K562 (cell line): ENCODE data around the gene TMEM243. TPM values are rescaled to one million over a fixed set of nuclear protein-coding genes. Genes with fewer than 3 reads are reported as not detected.

ENCODE experiments used
- CXXC5 ChIP-seq: fragments of 250-450 bp; sonication (Bioruptor Pico); IDR thresholded peaks from 2 replicates; pipeline ENCODE4 v1.8.0; 2022; ENCODE audit warnings: inconsistent platforms, mild to moderate bottlenecking, moderate library complexity
- GATAD2B ChIP-seq: fragments of 450-650 bp; IDR thresholded peaks from 2 replicates; pipeline ENCODE4 v1.6.1; 2017; ENCODE audit warnings: mild to moderate bottlenecking, borderline replicate concordance
- ILK ChIP-seq: fragments of 450-650 bp; IDR thresholded peaks from 2 replicates; pipeline ENCODE4 v1.6.1; 2016; ENCODE audit warnings: missing genetic modification characterization, low read depth, mild to moderate bottlenecking, missing compliant biosample characterization, moderate library complexity, borderline replicate concordance
- NCOA4 ChIP-seq: fragments of 450-650 bp; IDR thresholded peaks from 2 replicates; pipeline ENCODE4 v1.6.1; 2018; ENCODE audit warnings: mild to moderate bottlenecking; ENCODE audit not compliant: partially characterized antibody
- NCOR1 ChIP-seq: fragments of 450-650 bp; IDR thresholded peaks from 2 replicates; pipeline ENCODE4 v1.6.1; 2016; ENCODE audit warnings: mild to moderate bottlenecking, moderate library complexity
- TAF7 ChIP-seq: fragments of 450-650 bp; IDR thresholded peaks from 2 replicates; pipeline ENCODE4 v1.6.1; 2016; ENCODE audit warnings: missing genetic modification characterization, missing compliant biosample characterization
- TEAD2 ChIP-seq: fragments of 450-650 bp; IDR thresholded peaks from 2 replicates; pipeline ENCODE4 v1.6.1; 2016; ENCODE audit warnings: missing genetic modification characterization, control low read depth, missing compliant biosample characterization
- U2AF2 ChIP-seq: fragments of 200-400 bp; formaldehyde crosslinking; optimal IDR thresholded peaks from 2 replicates; pipeline ENCODE3; 2017; ENCODE audit warnings: low read depth, mild to moderate bottlenecking, low read length
- ZBTB33 ChIP-seq: sonication (generic); formaldehyde crosslinking; IDR thresholded peaks from 2 replicates; pipeline ENCODE4 v1.8.1; 2023; ENCODE audit warnings: mild to moderate bottlenecking, missing genetic modification reagents
- polyA plus RNA-seq, 8 experiments: library from polyadenylated mRNA; depleted of rRNA in 4 of 8; stranded (reverse) in 5 of 8; unstranded in 3 of 8; fragments of >200 nt; fragmentation: Nextera tagmentation in 2 of 8; fragmentation: Illumina TruSeq in 1 of 8; extraction: Ambion mirVana in 2 of 8; extraction: Trizol in 1 of 8; gene quantifications; 2 replicates each; pipeline versions ENCODE4 v1.2.1 to v1.2.3, GENCODE V29; 2011 to 2014; ENCODE audit warnings: inconsistent platforms in 1 of 8, missing spikeins in 1 of 8
- total RNA-seq, 7 experiments: library from RNA; depleted of rRNA in 6 of 7; stranded (reverse); fragments of >200 nt in 6 of 7; fragmentation: Illumina TruSeq in 2 of 7; extraction: Trizol in 2 of 7; gene quantifications; 2 replicates each; pipeline versions ENCODE4 v1.2.1 to v1.2.3, GENCODE V29; 2011 to 2021; ENCODE audit warnings: low replicate concordance in 1 of 7
- TF ChIP-seq, protein P1 (sequence below): fragments of 250-450 bp; sonication (Bioruptor Pico); IDR thresholded peaks from 2 replicates; pipeline ENCODE4 v1.6.1; 2021; ENCODE audit warnings: mild to moderate bottlenecking
- TF ChIP-seq, protein P2 (sequence below): fragments of 250-450 bp; sonication (Bioruptor Pico); IDR thresholded peaks from 2 replicates; pipeline ENCODE4 v1.5.0; 2022; ENCODE audit warnings: mild to moderate bottlenecking
- TF ChIP-seq, protein P3 (sequence below): fragments of 450-650 bp; IDR thresholded peaks from 2 replicates; pipeline ENCODE4 v1.6.1; 2016; ENCODE audit warnings: missing biosample characterization, missing genetic modification characterization
- TF ChIP-seq, protein P4 (sequence below): fragments of 450-650 bp; formaldehyde crosslinking; IDR thresholded peaks from 2 replicates; pipeline ENCODE4 v1.4.0; 2020; ENCODE audit warnings: mild to moderate bottlenecking, moderate library complexity
- TF ChIP-seq, protein P5 (sequence below): sonication (generic); formaldehyde crosslinking; IDR thresholded peaks from 2 replicates; pipeline ENCODE4 v1.8.1; 2022; ENCODE audit warnings: missing genetic modification reagents
- TF ChIP-seq, protein P6 (sequence below): fragments of 250-450 bp; sonication (Bioruptor Pico); IDR thresholded peaks from 2 replicates; pipeline ENCODE4 v1.8.0; 2021; ENCODE audit warnings: mild to moderate bottlenecking, moderate library complexity

TMEM243 gene
- total and polyA plus RNA-seq, 9 of the 15 experiments (the other 6 are each of a cell fraction or from before 2014, with no cell fraction given) = 3.9 to 8.6 (median 6.1) TPM

DNA sequence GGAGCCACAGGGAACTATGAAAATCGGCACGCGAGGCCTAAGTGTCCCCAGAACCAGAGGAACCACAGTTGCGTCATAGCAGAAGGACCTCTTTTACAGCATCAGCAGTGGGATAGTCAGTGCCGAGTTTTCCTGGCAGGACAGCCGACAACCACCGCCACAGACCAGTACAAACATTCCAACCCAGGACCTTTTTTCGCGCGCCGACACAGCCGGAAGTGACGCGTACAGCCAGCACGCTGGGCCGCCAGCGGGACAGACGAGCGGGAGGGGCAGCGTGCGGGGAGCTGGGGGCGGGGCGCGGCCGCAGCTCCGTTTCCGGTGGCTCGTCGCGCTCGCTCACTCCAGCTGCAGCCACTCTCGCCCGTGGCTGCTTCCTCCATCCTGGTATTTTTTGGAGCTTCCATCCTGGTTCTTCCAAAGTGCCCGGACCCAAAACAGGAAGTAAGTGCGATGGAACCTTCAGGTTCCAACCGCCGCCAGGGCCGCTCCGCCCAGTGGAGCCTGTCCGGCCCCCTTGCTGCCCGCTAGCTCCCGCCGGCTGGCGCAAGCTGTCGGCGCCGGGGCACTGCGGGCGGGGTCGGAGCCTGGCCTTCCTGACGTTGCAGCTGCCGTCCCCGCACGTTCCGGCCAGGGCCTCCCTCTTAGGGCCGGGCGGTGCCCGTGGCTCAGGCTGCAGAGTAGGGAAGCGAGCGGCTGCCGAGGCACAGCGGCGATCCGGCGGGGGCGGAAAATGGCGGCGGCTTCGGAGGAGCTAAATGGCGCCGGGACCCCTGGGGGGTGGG is 67.2 kb downstream of the TMEM243 start, which contains the start of gene DMTF1 (continued):
- TF ChIP-seq, protein P1, sequence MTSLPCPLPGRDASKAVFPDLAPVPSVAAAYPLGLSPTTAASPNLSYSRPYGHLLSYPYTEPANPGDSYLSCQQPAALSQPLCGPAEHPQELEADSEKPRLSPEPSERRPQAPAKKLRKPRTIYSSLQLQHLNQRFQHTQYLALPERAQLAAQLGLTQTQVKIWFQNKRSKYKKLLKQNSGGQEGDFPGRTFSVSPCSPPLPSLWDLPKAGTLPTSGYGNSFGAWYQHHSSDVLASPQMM (CRISPR knock-in tag) = no peak
- no peak; the same call in 1 of the 2 replicates for TF ChIP-seq NCOR1
- TF ChIP-seq, protein P2, sequence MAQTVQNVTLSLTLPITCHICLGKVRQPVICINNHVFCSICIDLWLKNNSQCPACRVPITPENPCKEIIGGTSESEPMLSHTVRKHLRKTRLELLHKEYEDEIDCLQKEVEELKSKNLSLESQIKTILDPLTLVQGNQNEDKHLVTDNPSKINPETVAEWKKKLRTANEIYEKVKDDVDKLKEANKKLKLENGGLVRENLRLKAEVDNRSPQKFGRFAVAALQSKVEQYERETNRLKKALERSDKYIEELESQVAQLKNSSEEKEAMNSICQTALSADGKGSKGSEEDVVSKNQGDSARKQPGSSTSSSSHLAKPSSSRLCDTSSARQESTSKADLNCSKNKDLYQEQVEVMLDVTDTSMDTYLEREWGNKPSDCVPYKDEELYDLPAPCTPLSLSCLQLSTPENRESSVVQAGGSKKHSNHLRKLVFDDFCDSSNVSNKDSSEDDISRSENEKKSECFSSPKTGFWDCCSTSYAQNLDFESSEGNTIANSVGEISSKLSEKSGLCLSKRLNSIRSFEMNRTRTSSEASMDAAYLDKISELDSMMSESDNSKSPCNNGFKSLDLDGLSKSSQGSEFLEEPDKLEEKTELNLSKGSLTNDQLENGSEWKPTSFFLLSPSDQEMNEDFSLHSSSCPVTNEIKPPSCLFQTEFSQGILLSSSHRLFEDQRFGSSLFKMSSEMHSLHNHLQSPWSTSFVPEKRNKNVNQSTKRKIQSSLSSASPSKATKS (CRISPR knock-in tag) = no peak
- TF ChIP-seq TAF7 (tag) = peak; percentile 65
- 0 out of 2 replicates have a peak, but pooled peaks have one; percentile 38 for TF ChIP-seq TEAD2 (tag)
- no peak for TF ChIP-seq U2AF2
- TF ChIP-seq, protein P3, sequence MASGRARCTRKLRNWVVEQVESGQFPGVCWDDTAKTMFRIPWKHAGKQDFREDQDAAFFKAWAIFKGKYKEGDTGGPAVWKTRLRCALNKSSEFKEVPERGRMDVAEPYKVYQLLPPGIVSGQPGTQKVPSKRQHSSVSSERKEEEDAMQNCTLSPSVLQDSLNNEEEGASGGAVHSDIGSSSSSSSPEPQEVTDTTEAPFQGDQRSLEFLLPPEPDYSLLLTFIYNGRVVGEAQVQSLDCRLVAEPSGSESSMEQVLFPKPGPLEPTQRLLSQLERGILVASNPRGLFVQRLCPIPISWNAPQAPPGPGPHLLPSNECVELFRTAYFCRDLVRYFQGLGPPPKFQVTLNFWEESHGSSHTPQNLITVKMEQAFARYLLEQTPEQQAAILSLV (tag) = peak; percentile 70
- peak; percentile 62; the same call in 1 of the 2 replicates for TF ChIP-seq GATAD2B
- TF ChIP-seq, protein P4, sequence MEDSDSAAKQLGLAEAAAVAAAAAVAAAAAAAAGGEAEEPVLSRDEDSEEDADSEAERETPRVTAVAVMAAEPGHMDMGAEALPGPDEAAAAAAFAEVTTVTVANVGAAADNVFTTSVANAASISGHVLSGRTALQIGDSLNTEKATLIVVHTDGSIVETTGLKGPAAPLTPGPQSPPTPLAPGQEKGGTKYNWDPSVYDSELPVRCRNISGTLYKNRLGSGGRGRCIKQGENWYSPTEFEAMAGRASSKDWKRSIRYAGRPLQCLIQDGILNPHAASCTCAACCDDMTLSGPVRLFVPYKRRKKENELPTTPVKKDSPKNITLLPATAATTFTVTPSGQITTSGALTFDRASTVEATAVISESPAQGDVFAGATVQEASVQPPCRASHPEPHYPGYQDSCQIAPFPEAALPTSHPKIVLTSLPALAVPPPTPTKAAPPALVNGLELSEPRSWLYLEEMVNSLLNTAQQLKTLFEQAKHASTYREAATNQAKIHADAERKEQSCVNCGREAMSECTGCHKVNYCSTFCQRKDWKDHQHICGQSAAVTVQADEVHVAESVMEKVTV (CRISPR knock-in tag) = no peak
- TF ChIP-seq, protein P5, sequence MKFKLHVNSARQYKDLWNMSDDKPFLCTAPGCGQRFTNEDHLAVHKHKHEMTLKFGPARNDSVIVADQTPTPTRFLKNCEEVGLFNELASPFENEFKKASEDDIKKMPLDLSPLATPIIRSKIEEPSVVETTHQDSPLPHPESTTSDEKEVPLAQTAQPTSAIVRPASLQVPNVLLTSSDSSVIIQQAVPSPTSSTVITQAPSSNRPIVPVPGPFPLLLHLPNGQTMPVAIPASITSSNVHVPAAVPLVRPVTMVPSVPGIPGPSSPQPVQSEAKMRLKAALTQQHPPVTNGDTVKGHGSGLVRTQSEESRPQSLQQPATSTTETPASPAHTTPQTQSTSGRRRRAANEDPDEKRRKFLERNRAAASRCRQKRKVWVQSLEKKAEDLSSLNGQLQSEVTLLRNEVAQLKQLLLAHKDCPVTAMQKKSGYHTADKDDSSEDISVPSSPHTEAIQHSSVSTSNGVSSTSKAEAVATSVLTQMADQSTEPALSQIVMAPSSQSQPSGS = no peak
- TF ChIP-seq NCOA4 = no peak
- TF ChIP-seq CXXC5 (CRISPR knock-in tag) = peak; percentile 92
- TF ChIP-seq ILK = no peak
- TF ChIP-seq, protein P6, sequence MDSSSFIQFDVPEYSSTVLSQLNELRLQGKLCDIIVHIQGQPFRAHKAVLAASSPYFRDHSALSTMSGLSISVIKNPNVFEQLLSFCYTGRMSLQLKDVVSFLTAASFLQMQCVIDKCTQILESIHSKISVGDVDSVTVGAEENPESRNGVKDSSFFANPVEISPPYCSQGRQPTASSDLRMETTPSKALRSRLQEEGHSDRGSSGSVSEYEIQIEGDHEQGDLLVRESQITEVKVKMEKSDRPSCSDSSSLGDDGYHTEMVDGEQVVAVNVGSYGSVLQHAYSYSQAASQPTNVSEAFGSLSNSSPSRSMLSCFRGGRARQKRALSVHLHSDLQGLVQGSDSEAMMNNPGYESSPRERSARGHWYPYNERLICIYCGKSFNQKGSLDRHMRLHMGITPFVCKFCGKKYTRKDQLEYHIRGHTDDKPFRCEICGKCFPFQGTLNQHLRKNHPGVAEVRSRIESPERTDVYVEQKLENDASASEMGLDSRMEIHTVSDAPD = no peak
- TF ChIP-seq ZBTB33 (CRISPR knock-in tag) = peak; percentile 41; the same call in 1 of the 2 replicates
